GM20431 (cell line): ENCODE data around the gene TMEM184A.

ENCODE experiments used
- in situ Hi-C: fragments of 300-500 bp; cut with MseI, MboI; formaldehyde crosslinking; loops from one replicate; pipeline ENCODE4 v1.15.0; 2020; ENCODE audit warnings: low sequenced_read_pairs; ENCODE audit not compliant: unreplicated experiment

TMEM184A gene

DNA sequence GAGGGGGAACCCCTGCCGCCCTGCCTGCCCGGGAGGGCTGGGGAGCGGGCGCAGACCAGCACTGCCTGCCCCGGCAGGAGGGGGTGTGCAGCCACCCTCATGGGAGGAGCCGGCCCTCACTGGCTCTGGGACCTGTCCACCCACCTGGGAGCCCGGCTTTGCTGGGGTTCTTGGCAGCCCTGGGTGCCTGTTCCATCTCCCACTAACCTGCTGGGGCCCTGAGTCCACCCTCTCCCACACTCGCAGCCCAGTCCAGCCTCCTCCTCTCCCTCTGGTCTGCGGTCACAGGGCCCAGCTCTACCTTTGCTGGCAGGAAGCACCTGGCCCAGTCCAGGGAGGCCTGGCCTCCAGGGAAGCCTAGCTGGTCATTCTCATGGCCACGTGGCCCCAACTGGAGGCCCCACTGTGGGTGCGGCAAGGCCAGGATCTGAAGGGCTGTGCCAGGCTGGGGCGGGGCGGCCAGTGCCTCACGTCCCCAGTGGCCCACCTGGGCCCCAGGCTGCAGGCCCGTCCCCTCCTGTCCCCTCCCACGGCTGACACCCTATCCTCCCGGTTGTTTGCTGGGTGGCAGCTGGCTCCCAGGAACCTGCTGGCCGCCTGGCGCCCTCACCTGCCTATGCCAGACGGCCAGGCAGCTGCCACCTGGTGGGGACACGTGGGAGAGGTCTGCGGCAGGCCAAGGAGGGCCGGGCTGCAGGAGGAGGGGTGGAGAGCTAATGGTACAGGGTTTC, at the start of gene TMEM184A:
Gene TMEM184A, minus strand, starts transcription at position 393 of the 731 bp plus-strand sequence. CDS start 721 bp downstream, outside the sequence.
- in situ Hi-C loops: loop anchor here (25.0 kb wide), 1 partner anchor 806 kb away; the partner anchor contains the start of gene EIF3B

DNA sequence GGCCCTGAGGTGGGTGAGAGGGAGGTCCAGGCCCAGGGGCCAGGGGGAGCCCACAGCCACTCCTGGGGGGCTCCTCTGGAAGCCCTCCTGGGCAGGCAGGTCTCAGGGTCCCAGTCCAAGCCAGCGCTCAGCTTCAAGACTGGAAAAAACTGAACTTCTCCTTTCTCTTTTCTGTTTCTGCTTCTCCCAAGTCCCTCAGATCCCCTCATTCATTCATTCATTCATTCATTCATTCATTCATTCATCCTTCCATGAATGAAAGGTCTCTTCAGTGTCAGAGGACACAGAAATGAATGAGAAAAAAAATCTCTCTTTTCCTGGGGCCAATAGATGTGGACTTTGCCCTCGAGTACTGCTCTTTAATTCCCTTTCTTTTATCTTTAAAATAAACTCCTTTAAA, 48.4 kb upstream of the TMEM184A start:
- in situ Hi-C loops: no loop called here

DNA sequence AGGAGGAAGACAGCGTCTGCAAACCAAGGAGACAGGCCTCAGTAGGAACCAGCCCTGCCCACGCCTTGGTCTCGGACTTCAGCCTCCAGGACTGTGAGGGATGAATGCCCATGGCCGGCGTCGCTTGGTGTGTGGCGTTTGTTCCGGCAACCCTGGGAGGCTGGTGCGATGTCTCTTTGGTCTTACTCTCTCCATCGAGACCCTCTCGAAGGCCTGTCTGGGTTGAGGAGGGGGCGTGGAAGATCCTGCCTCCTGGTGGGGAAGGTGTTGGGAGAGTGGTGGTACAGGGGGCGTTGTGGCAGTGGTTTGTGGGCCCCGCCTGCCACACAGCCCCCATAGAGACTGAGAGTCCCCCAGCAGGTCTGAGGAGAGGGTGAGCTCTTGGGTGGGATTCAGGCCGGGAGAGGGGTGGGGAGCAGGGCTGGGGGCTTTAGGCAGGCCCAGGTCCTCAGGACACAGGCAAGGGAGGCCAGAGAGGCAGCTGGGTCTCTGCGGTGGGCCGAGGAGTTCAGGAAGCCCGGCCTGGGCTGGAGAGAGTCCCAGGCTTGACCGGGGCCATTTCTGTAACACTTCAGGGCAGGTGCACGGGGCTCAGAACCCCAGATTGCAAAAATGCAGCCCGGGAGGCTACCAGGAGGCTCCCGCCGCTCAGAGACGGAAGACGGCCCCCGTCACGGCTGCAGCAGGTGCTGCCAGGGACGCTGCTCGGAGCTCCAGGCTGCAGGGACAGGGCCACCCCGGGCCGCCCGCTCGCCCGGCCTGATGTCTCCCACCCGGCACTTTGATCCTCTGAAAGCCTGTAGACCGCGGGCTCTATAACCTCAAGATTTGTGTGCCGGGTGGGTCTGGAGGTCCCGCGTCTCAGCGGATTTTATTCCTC, 47.6 kb upstream of the TMEM184A start:
- in situ Hi-C loops: no loop called here

DNA sequence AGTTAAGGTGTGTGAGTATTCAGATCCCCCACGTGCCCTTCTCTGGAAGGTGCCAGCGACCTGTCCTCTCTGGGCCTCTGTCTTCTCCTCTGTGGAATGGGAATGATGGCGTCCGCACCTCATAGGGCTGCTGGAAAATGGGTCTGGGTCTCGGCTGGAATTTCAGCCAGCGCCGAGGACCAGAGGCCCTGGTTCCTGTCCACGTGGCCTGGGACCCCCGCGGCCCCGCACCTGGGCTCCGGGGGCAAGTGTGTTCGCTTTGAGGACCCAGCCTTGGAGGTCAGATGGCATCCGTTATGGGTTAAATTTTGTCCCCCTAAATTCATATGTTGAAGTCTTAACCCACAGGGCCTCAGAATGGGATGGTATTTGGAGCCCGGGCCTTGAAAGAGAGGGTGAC, 46.4 kb upstream of the TMEM184A start:
- in situ Hi-C loops: no loop called here

DNA sequence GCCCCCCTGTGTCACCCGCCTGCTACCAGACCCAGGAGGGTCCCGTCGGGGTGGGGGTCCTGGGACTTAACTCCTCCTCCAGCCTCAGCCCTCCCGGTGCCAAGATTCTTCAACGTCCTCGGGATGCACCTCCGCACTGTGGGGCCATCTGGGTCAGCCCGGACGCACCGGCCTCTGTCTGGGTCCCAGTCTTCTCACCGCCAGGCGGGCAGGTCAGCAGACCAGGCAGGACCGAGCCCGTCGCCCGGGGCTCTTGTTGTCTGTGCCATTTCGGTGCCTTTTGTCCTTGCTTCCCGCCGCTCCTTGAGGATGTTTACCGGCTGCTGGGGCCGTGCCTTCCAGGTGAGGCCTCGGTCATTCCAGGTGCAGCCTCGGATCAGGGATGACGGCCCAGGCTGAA, 46.0 kb upstream of the TMEM184A start:
- in situ Hi-C loops: no loop called here

DNA sequence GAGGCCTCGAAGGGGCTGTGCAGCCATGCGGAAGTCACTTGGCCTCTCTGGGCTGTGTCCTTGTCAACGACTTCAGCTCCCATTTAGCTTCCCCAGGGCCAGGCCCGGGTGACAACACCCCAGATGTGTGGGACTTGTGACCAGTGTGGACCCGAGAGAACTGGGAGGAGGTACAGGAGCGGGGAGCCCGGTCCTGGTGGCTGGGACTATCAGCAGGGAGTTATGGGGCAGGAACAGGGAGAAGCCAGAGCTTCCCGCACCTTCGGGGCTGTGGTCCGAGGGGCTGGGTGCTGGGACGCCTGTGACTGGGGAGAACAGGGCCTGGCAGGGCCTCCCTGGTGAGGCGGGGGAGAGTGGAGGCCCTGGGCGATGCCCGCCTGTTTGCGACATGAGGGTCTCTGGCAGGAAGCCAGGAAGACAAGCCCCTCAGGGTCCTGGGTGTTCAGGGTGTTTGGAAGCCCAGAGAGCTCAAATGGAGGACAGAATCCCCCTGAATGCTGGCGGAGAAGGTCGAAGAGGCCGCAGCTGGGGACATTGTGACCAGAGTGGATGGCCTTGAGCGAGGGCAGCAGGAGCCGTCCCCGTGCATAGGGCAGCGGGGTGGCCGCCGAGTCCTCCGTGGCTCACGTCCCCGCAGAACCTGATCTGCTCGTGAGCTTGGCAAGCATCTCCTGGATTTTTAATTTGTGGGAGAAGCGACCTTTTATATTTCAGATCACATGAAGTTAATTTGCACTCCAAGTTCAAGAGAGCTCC, 43.8 kb upstream of the TMEM184A start:
- in situ Hi-C loops: no loop called here

DNA sequence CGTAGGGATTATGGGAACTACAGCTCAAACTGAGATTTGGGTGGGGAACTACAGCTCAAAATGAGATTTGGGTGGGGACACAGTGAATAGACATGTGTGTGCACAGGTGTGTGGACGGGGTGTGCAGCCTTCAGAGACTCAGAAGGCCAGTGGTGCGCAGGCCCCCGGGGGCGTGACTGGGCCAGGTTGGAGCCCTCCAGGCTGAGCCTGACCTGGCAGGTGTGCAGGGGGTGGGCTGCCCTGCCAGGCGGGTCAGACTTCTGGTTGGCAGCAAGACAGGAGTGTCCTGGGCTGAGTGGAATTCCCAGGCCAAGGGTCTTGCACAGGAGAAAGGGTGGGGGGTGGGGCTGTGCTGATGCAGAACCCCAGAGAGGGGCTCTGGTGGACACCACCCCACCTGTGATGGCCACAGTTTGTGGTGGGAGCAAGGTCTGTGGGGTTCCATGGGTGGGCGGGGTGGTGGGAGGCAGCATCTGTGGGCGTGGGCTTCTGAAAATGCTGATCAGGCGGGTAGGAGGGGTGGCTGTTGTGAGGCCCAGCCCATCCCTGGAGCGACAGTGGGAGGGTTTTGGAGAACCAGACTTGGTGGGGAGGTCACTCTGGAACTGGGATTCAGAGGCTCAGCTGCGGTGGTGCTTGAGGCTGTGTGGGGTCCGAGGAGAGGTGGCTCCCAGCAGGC, 43.1 kb upstream of the TMEM184A start:
- in situ Hi-C loops: no loop called here

DNA sequence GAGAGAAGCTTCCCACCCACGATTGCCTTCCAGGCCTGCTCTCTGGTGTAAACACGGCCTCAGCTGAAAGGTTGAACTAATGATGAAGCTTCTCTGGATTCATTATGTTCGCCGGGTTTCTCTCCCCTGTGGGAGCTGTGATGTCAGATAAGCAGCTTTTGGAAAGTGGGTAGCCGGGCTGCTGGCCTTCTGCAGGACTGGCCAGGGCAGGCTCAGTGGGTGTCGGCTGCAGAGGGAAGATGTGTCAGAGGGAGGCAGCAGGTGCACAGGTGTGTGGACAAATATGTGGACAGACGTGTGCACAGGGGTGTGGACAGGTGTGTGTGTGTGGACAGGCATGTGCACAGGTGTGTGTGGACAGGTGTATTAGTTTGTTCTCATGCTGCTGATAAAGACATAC, 42.3 kb upstream of the TMEM184A start:
- in situ Hi-C loops: no loop called here

DNA sequence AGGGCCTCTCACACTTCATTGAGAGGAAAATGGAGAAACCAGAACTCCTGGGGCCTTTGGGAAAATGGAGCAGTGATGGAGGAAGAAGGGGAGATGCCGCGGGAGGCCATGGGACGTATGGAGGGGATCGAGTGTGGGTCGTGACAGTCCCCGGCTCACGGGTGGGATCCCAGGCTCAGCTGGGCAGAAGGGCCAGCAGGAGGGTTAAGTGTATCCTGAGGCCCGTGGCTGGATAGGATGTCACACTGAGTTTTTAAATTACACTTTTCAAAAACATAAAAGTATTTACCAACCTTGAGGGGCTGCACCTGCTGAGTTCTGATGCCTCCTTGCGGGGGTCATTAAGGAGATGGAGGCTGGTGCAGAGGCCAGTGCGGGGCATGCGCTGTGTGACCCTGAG, 41.8 kb upstream of the TMEM184A start:
- in situ Hi-C loops: no loop called here

DNA sequence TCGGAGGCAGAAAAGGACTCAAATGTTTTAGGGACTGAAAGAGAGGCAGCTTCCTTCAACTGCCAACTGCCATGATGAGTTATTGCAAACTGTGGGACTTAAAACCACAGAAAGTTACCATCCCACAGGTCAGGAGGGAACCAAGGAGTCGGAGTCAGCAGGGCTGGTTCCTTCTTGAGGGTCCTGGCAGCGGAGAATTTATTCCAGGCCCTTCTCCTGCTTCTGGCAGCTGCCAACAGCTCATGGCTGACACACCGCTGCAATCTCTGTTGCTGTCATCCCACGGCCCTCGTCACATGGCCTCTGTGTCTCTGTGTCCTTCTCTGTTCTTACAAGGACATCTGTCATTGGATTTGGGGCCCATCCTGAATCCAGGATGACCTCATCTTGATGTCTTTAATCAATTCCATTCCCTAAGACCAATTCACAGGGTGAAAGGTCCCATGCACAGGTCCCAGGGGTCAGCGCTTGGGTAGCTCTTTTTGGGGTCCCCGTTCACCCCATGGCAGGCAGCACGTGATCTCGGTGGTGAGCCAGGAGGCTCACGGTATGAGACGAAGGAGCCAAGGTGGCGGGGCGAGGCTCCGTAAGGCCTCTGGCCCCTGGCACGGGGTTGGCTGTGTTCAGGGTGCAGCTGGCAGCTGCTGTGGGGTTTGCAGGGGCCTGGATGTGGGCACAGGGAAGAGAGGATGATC, 41.2 kb upstream of the TMEM184A start:
- in situ Hi-C loops: no loop called here

DNA sequence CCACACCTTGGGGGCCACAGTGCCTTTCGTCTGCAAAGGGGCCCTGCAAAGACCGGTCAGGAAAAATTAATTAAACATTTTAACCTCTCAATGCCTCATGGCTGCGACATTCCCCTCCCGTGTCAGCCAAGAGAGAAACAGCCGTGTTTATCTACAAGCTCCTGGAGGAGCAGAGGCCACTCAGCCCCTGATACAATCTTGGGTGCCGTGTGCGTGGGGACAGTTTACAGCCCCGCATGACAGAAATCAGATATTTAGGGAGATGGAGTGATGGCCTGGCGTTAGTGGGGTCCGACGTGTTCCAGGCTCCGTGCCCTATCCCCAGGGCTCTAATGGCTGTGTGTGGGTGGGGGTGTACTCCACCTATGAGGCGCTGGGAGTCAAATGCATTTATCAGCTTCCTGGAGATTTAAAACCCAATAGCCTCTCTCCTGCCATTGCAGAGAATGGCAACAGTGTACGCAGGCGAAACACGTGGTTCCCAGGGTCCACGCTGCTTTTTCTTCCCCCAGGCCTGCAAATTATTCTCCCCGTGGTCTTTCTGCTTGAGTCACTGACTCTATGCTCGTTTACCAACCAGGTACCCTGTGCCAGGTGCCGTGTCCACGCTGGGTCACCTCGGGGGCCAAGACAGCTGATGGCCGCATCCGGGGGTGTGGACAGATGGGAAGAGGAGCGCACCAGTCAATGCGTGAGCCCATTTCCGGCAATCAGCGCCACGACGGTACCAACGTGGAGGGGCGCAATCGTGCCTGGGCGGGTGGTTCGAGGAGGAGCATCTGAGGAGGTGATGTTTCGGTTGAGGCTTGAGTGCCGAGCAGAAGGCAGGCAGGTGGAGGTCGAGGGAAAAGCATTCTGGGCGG, 40.4 kb upstream of the TMEM184A start:
- in situ Hi-C loops: no loop called here

DNA sequence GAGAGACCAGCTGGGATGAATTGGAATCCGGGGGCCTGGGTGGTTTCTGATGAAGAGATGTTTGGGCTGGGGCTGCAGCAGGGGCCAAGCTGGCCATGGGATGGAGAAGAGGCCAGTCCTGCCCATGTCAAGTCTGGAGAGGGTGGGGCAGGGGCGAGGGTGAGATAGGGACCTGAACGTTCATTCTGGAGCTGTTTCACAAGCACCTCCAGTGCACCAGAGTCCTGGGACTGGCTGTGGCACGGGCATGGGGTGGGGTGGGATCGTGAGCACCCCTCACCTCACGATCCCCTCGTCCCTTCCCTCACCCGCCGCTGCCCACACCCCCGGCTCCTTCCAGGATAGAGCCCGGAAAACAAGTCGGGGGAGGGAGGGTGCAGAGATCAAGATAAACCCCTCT, 39.6 kb upstream of the TMEM184A start:
- in situ Hi-C loops: no loop called here

DNA sequence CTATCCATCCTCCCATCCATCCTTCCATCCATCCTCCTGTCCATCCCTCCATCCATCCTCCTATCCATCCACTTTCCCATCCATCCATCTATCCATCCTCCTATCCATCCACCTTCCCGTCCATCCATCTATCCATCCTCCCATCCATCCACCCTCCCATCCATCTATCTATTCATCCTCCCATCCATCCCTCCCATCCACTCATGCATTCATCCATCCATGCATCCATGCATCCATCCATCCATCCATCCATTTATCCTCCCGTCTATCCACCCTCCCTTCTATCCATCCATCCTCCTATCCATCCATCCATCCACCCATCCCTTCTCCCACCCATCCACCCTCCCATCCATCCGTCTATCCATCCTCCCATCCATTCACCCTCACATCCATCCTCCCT, 39.0 kb upstream of the TMEM184A start:
- in situ Hi-C loops: no loop called here

DNA sequence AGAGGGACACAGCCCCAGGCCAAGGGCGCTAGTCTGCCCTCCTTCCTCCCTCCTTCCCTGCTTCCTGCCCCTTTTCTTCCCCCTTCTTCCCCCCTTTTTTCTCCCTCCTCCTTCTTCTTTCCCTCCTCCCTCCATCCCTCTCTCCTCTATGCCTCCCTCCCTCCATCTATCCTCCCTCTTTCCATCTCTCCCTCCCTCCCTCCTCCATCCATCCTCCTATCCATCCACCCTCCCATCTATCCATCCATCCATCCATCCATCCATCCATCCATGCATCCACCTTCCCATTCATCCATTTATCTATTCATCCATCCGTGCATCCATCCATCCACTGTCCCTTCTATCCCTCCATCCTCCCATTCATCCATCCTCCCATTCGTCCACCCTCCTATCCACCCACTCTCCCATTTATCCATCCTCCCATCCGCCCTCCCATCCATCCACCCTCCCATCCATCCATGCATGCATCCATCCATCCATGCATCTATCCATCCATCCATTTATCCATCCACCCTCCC, 38.0 kb upstream of the TMEM184A start:
- in situ Hi-C loops: no loop called here

DNA sequence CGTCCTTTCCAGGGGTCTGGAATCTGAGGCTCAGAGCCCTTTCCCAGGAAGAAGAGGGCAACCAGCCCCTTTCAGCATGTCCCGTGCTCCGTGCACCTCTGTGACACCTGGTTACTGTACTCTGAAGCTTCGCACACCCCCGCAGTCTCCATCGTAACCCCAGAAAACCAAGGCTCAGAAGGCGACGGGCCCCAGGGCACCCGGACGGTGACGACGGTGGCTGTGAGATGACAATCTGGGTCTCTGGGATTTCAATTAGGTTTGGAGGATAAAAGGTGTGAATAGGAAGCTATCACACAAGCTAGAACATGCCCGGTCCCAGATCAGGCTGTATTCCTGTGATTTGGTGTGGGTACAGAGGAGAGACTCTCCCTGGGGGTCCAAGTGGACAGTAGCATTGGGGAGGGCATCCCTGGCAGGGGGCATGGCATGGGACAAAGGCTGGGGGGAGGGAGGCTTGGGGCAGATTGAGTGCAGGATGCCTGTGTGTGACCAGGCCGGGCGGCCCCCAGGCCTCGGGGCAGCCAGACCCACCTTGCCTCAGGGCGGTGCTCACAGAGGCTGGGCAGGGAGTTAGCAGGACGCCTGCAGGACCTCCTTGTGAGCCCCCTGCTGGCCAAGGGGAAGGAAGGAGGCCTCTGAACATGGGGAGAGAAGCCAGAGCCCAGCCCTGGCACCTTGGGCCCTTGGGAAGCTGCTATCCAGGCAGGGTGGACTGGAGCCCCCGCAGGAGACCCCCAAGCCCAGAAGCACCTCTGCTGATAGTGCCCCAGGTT, 37.3 kb upstream of the TMEM184A start:
- in situ Hi-C loops: no loop called here

DNA sequence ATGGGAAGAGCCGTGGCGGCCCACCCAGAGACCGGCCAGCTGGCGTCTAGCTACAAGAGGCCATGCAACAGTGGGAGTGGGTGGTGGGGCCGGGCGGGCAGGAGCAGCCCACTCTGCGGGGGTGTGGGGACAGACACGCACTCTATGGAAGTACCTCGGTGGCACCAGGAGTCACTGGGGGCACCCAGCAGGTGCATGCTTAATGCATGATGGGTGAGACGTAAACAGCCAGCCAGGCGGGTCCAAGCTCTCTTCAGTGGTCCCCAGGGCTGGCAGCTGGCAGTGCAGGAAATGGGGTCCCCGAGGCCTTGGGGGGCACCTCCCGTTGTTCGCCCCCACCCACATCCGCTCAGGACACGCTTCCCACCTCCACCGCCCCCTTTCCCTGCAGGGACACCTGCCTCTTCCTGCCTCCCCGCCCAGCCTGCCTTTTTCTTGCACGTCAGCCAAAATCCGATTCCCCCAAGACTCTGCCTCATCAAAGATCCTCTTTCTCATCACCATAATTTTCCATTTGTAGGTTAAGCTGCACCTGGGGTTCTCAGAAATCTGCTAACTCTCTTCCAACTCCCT, 36.4 kb upstream of the TMEM184A start:
- in situ Hi-C loops: no loop called here

DNA sequence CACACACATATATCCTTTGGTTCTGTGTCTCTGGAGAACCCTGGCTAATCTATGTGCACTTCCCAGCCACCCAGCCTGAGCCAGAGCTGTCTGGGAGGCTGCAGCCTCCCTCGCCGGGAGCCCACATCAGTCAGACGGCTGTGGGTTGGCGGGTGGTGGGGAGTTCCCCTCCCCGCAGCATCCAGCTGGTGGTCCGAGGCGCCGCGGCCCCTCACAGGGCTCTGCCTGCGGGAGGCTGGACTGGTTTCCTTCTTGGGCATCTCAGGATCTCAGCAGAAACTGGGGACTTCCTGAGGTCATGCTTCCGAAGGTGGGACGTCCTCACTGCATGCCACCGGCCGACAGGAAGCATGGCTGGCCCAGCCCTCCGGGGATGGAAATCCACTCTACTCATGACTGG, 35.9 kb upstream of the TMEM184A start:
- in situ Hi-C loops: no loop called here
